ENCODE measurements around the gene CNTNAP5.
"Not testable (repeated sequence)": the region's sequence is repeated elsewhere in the genome, so short reads cannot be mapped to it uniquely, and the experiment has no call there.

The CNTNAP5 gene

DNA sequence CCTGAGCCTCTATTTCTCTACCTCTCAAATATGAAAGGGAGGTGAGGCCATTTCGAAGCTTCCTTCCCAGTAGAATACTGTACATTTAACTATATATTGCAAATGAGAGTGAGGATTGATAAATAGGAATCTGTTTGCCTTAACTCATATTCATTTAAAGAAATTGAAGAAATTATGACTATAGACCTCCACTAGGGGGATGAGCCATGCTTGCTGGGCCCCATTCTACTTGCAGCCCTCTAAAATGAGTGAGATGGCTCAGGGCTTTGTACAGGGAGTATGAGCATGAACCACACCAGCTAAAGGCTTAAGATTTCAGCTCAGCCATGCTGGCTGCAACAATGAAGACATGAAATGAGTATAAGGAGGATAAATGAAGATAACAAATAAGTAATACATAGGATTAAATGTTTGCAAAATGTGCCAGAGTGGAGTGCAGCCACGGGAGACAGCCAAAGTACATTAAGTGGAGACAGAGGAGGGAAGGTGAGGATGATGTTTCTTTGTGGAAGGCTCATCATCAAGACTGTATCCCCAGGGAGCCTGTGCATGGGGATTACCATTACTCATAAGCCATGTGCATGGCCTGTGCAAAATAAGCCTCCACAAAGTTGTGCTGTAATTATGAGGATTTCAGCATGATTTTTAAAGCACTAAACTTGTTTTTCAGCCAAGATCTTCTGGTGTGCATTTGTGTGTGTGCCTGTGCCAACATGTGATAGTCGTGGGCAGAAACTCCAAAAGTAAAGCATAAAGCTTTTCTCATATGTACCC, 300.8 kb downstream of the CNTNAP5 start:
- DNase-seq (ENCODE audit: low spot score) = no peak

DNA sequence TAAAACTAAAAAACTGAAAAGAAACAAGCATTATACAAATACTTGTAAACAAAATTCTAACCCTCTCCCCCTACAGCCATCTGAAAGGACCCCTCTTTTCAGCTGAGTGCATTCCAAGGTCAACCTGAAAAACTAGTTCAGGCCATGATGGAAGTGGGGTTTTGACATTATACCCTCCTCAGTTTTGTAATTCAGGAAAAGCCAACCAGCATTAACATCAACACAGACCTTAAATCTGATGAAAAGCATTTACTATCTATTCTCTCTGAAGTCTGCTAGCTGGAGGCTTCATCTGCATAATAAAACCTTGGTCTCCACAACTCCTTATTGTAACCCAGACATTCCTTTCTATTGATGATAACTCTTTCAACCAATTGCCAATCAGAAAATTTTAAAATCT, 302.2 kb downstream of the CNTNAP5 start:
- DNase-seq (ENCODE audit: low spot score) = no peak

DNA sequence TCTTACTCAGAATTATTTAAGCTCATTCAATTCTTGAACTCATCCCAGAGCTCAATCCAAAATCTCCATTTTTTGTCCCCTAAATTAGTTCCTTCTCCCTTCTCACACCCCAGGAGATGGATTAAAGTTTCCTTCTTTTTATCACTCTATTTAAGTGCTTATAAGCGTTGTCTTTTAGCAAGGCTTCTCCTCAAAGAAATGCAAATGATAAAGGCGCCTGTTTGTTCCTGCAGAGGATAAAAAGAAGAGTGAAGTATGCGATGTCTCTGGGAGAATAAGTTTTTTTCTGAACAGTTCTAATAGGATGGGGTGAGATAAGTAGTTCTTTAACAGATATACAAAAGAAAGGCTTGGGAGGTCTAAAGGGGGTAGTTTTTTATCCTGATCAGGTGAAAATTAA, 303.3 kb downstream of the CNTNAP5 start:
- DNase-seq (ENCODE audit: low spot score) = no peak

DNA sequence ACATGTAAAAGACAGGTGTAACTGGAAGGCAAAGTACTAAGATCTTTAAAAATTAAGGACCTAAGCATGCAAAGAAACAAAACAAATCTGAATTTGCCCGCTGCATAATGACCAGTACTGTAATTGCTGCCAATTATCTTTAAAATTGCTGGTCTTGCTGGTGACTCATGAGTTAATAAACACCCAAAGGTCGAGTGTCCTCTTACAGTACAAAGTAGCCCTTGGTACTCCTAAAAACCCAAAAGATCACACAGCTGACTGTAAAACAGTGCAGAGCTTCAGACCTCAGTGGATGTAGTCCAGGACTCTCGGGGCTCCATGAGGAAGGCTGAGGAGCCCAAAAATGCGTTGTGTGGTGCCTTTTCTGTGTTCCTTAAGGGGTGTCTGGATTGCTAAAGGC, 308.7 kb downstream of the CNTNAP5 start:
- DNase-seq (ENCODE audit: low spot score) = no peak

DNA sequence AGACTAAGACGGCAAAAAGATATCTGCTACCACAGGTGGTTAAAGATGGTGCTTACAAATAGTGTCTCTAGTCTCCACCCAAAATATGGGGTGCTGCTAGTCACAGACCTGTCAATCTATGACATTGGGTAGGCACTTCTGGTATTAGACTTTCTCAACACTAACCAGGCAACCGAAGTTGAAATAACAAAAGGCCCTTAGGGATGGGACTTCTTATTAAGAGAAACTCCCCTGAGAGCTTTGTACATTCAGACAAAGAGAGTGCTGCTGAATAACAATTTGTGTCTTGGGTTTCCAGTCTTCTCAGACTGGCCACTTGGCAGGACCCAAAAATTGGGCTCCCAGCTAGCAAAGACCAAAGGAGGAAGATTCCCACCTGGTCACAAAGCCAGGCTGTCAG, 310.0 kb downstream of the CNTNAP5 start:
- no peak for DNase-seq (ENCODE audit: low spot score)

DNA sequence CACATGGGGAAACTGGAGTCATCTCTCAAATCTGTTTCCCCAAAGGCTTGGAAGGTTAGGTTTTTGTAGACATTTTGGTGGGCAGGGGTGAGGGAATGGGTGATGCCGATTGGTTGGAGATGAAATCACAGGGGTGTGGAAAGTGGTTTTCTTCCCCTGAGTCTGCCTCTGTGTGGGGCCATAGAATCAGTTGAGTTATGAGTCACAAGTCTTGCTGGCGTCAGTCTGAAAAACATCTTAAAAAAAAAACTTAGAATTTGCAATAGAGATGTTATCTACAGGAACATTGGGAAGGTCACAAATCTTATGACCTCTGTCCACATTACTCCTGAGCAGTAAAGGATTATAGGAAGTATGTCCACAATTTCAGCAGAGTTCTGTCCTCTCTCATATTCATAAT, 314.6 kb downstream of the CNTNAP5 start:
- no peak for DNase-seq (ENCODE audit: low spot score)

DNA sequence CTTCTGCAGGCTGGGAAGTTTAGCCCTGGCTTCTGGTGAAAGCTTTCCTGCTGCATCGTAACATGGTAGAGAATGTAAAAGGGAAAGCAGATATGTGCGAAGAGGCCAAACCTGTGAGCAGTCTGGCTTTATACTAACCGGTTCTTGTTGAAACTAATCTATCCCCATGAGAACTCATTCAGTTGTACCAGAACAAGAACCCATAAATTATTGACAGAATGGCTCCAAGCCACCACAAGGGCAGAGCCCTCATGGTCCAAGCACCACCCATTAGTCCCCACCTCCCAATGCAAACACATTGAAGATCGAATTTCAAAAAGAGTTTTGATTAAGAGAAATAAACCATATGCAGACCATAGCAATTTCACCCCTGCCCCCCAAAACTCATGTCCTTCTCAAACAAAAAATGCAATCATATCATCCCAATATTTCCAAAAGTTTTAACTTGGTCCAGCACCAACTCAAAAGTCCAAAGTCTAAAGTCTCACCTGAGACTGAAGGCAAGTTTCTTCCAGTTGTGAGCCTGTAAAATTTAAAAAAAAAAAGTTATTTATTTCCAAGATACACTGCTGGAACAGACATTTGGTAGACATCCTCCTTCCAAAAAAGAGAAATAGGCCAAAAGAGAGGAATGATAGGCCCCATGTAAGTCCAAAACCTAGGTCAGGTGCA, 318.9 kb downstream of the CNTNAP5 start:
- DNase-seq (ENCODE audit: low spot score) = no peak

DNA sequence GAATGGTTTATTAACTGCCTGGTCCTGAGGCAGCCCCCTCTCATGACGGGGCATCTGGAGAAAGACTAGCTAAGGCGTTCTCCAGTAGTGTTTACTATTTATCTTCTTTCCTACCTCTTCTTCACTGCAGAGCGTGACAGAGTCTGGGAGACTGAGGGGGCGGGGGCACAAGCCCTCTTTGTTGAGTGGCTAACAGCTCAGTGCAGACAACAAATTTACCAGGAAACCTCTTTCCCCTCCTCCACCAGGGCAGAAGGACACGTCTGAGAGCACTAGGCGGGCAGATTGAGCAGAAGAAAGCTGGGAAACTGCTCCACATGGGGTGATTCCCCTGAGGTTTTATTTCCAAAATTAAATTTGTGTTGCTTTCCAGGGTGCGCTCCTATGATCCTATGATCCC, 322.1 kb downstream of the CNTNAP5 start:
- DNase-seq (ENCODE audit: low spot score) = no peak

DNA sequence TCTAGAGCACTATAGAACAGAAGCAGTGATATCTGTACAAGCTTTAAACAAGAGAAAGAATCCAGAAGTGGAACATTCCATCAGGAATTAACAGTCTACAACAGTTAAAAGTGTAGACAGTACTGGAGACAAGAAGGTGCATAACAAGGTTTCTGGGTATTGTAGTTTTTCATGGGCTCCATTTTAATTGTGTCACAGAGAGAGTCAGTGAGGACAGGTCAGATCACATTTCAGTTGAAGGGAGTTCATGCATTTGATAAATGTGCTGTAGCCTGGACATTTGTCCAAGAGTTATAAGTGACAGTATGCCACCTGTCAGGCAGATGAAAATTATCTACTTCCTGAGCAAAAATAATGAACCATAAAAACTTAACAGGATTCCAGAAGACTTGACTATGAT, 328.6 kb downstream of the CNTNAP5 start:
- no peak for DNase-seq (ENCODE audit: low spot score)

DNA sequence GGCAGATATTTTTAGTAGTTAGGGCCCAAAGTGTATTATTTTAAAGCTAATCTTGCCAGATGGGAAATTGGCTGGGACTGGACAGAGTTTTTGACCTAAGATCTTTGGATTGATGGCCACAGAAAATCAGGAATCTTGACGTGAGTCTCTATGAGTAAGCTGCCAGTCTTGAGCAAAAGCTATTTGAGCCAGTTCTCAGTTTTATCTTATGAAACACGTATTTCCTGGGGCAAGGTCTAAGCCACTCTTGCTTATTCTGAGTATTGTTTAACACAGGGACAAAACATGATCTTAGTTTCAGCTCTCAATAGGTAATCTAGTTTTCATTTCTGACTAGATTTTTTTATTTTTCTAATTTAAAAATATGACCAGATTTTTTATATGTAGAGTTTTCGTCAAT, 329.4 kb downstream of the CNTNAP5 start:
- DNase-seq (ENCODE audit: low spot score) = no peak

DNA sequence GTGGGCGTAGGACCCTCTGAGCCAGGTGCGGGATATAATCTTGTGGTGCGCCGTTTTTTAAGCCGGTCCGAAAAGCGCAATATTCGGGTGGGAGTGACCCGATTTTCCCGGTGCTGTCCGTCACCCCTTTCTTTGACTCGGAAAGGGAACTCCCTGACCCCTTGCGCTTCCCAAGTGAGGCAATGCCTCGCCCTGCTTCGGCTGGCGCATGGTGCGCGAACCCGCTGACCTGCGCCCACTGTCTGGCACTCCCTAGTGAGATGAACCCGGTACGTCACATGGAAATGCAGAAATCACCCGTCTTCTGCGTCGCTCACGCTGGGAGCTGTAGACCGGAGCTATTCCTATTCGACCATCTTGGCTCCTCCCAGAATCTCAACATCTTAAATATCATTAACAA, 336.9 kb downstream of the CNTNAP5 start:
- DNase-seq (ENCODE audit: low spot score) = not testable (repeated sequence)

DNA sequence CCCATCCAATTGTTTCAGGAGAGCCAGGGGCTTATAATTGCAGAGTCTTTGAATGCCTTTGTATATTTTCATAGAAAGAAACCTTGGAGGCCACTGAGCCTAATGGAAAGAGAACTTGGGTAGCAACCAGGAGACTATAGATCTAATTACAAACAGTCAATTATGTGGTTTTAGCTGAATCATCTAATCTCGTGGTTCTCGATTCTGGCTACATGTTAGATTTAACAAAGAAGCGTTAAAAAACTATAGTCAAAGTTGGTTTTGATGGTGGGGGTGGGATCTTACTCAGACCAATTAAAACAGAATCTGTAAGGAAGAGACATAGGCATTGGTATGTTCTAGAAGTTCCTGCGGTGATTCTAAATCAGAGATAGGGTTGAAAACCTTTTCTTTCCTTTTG, 344.1 kb downstream of the CNTNAP5 start:
- no peak for DNase-seq (ENCODE audit: low spot score)

DNA sequence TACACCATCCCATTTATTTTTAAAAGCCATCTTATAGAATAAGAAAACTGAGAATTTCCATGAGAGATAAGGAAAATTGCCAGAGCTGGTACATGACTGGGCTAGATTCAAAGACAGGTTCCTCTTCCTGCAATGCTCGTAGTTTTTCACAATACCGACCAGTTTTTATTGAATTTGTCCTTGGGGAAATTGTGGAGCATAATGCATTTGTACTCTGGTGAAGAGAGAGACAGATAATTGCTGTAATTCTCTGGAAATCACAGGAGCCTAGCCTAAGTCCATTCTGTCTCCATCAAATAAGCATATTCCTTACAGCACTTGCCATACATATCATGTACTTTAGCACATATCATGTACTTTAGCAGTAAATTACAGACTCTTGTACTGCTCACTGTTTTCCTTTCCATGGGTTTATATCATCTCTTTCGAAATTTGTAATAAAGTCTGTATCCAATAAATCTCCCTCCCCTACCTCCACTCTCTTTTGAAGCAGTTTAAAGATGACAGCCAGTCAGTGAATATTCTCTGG, 355.2 kb downstream of the CNTNAP5 start:
- DNase-seq (ENCODE audit: low spot score) = no peak

DNA sequence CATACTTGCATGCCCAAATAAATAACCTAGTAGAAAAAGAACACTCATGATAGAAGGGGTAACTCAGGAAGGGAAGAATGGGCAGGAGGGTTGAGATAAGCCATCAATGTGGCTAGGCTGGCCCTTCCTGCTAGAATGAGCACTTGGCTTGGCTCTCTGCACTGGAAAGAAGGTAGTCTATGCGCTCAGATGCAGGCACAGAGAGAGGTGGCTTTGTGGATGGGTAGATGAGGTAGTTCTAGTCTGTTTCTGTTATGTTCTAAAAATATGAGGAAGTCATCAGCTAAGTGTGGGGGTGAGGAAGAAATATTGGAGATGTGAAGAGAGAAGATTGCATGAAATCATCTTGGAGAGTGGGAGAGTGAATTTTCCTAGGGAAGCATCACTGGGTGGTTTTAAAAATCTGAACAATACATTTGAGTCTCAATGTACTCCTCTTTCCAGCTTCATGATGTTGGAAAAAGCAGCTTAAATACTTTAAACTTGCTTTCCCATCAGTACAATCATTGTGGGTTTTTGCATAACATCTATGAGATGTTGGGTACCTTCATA, 357.1 kb downstream of the CNTNAP5 start:
- no peak for DNase-seq (ENCODE audit: low spot score)

DNA sequence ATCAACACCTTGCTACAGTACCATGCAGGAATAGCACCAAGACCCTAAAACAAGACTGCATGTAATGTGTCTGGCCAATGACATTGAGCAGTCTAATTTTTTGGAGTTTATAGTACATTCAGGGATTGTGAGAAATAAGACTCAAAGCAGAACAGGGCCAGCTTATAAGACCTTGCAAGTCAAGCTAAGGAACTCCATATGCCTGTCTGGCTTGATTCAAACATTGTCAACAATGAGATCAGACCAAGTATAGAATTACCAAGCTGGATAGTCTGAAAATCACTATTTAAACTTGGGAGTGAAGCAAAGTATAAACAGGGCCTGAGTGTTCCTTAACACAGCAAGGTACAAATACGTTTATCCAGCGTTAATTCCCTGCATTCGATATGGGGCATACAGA, 370.9 kb downstream of the CNTNAP5 start:
- no peak for DNase-seq (ENCODE audit: low spot score)

DNA sequence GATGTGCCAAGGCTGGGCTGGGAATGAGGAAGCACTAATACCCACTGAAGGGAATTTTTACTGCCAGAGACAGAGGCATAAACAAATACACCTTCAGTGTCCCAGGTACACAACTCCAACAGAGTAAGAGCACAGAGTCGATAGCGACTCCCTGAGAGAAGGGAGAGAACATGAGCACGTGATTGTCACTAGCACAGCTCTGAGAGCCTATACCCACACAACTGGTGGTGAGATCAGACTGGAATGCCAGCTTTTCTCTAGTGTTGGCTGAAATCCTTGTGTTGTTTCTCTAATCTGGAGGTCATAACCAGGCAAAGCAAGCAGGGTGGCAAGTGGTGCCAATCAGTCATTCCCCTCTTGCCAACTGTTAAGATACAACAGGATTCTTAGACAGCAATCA, 377.2 kb downstream of the CNTNAP5 start:
- no peak for DNase-seq (ENCODE audit: low spot score)

DNA sequence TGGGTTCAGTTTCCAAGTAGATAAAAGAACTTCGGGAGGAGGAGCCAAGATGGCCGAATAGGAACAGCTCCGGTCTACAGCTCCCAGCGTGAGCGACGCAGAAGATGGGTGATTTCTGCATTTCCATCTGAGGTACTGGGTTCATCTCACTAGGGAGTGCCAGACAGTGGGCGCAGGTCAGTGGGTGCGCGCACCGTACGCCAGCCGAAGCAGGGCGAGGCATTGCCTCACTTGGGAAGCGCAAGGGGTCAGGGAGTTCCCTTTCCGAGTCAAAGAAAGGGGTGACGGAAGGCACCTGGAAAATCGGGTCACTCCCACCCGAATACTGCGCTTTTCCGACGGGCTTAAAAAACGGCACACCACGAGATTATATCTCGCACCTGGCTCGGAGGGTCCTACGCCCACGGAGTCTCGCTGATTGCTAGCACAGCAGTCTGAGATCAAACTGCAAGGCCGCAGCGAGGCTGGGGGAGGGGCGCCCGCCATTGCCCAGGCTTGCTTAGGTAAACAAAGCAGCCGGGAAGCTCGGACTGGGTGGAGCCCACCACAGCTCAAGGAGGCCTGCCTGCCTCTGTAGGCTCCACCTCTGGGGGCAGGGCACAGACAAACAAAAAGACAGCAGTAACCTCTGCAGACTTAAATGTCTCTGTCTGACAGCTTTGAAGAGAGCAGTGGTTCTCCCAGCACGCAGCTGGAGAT, 382.9 kb downstream of the CNTNAP5 start:
- not testable (repeated sequence) for DNase-seq (ENCODE audit: low spot score)

DNA sequence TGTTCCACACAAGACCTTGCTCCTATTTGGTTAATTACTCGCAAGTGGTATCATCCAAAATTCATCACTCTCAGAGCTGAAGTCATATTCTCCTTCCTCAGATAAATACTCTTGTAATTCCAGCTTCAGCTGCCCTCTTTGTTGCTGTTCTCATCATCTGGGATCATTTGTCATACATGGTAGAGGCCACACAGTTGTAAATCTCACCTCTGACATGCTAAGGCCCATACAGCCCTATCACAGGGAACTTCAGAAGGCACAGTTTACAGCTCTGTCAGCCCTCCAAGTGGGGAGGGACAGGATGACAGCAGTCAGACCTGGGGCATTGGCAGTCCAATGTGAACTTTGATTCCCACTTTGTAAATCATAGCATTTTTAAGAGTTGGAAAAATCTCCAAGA, 399.0 kb downstream of the CNTNAP5 start:
- DNase-seq (ENCODE audit: low spot score) = no peak

DNA sequence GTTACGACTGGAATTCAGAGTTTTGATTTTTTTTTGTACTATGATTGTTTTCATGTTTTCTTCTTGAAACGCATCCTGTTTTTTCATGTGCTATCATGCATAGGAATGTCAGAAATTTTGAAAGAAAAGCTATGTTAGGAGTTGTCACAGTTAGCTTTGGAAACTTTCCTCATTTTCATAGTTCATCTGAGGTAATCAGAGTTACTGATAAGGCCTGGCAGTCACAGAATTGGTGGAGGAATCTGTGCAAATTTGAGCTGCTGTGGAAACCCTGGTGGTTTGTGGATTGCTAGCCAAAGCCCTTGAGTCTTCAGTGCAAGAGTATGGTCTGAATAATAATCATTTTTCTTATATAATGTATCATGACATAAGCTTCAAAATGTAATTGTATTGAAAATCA, 401.0 kb downstream of the CNTNAP5 start:
- DNase-seq (ENCODE audit: low spot score) = no peak

DNA sequence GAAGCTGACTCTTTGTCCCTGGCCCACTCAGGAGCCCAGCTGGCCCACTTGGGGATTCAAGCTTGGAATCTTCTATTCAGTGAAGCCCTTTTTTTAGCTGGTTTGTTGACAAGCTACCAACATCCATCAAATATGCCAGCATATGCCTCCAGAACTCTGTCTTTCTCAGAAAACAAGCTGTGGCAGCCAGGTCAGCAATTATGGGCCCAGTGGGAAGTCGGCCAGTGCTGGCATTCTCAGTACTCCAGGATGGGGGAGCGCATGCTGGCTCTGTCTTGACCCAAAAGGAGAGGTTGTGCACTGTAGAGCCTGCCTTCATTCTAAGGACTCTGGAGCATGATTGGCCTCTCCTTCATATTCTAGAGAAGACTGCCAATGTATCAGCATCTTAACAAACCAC, 401.5 kb downstream of the CNTNAP5 start:
- DNase-seq (ENCODE audit: low spot score) = no peak

DNA sequence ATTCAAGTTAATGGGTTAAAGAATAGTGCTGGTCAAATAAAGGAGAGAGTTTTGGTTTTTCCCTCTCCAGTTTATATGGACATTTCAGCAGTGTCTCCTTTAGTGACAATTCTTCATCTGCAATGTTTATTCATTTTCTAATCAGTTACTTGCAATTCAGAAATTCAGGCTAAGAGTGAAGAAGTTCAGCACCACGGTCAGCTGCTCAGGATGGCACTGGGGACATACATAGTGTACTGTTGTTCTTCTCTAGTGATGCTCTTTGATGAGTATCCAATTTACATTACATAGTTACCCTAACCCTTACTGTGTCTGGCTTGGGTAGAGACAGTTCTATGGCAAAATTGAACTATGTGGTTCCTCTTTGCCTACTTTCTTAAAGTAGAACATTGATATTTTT, 412.7 kb downstream of the CNTNAP5 start:
- DNase-seq (ENCODE audit: low spot score) = no peak

DNA sequence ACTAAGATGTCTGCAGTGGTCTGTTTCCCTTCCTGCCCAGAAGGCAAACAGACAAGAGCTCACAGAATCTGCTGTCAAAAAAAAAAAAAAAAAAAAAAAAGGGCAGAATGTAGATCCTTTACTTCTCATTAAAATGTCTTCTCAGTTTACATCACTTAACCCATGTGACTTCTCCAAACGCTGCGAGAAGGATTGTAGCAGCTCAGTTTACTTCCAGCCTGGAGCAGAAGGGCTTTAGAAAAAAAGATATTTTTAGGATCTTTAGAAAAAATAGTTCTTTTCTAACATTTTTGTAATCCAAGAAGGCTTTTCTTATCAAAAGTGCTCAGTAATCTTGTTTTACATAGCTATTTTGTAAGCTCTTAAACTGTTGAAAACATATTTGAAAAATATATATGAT, 425.4 kb downstream of the CNTNAP5 start:
- no peak for DNase-seq (ENCODE audit: low spot score)

DNA sequence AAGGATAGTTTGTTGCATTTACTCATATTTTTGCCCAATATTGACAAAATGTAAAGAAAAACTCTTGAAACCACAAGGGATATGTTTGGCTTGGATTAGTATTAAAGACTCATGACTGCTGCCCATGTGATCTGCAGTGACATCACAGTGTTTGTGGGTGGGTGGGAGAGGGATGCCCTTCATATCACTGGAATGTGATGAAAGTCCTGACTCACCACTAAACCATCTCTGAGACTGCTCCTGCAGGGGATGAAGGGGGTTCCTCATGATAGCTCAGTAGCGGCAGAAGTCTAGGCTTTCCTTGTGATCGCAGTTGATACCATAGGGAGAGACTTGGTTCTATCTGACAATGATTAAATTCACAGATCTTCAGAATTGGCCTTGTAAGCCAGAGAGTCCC, 451.2 kb downstream of the CNTNAP5 start:
- DNase-seq (ENCODE audit: low spot score) = no peak
